ENCODE results near the gene UBE2O. TPM values are rescaled to one million over a fixed set of nuclear protein-coding genes. Genes with fewer than 3 reads are reported as not detected.
A peak's percentile ranks its signal among the peaks of the same experiment; 100 is the strongest.

UBE2O gene
- total RNA-seq, 1 experiment from 2014 or later = 52.6 TPM

GRCh38 chr17:76501018-76501826 lies 48.3 kb upstream of the UBE2O start, which contains the start of gene RHBDF2:
Gene RHBDF2, minus strand, starts transcription at chr17:76501423. Its CDS starts 19,899 bp downstream, at chr17:76481524.
- no peak within 1 kb of the TSS for H3K9ac ChIP-seq (ENCODE audit: extremely low read depth, insufficient read length, low read length)
- peak within 1 kb of the TSS; percentile 73; the same call in 1 of the 2 replicates for H2BK15ac ChIP-seq (ENCODE audit: low read depth, low read length)
- no peaks in the 10 kb centered on the region for H3K9me3 ChIP-seq (ENCODE audit: control insufficient read depth, low read depth, low read length)
- no peaks in the 10 kb centered on the region for H3K79me1 ChIP-seq (ENCODE audit: insufficient read depth, low read depth, low read length, poor library complexity, severe bottlenecking)
- H2BK12ac ChIP-seq (ENCODE audit: insufficient read length, low read depth, low read length) = peak within 1 kb of the TSS; percentile 10
- H2BK120ac ChIP-seq (ENCODE audit: low read depth, low read length, poor library complexity, severe bottlenecking) = no peak within 1 kb of the TSS
- H3K4me2 ChIP-seq (ENCODE audit: insufficient read depth, insufficient read length, low read length) = peak within 1 kb of the TSS; percentile 79
- peaks cover 9% of the 10 kb centered on the region for H3K23me2 ChIP-seq (ENCODE audit: insufficient read length, low read depth, low read length, poor library complexity, severe bottlenecking)
- peak within 1 kb of the TSS; percentile 85; the same call in 1 of the 2 replicates for H3K14ac ChIP-seq (ENCODE audit: insufficient read depth, low read length)
- DNase-seq = peak; percentile 97
- no peak within 1 kb of the TSS; the same call in 1 of the 2 replicates for H3K4ac ChIP-seq (ENCODE audit: low read depth, low read length)
- H4K20me1 ChIP-seq (ENCODE audit: control insufficient read depth, insufficient read depth, insufficient read length) = no peaks in the 10 kb centered on the region
- no peak for TF ChIP-seq CTCF (conservative IDR thresholded peaks at IDR 0.05)
- H4K8ac ChIP-seq (replicated peaks; ENCODE audit: insufficient read length, low read depth, low read length) = no peak within 1 kb of the TSS
- Mint-ChIP-seq H3K36me3 (ENCODE audit: insufficient read depth in 1 of 3, low read depth in 3 of 3) (no peaks in the 10 kb centered on the region; a peak in 2 of 7 replicates), H3K4me1 (peaks cover 50 to 62% of the 10 kb centered on the region in 2 experiments), H3K27me3 (ENCODE audit: low read depth) (peaks cover 7% of the 10 kb centered on the region), H3K27ac (peak within 1 kb of the TSS; percentile 1 to 82 (median 47); a peak in 6 of 7 replicates), H3K9me3 (no peaks in the 10 kb centered on the region; a peak in 1 of 5 replicates), H3K4me3 (peak within 1 kb of the TSS; percentile 79 to 90)
- no CpG with 5 or more reads among the region's 72 CpGs for whole genome bisulfite sequencing (ENCODE audit: extremely low coverage, insufficient read length, low lambda C conversion rate)
- H3K79me2 ChIP-seq (ENCODE audit: insufficient read depth, low read length) = no peaks in the 10 kb centered on the region
- H3K56ac ChIP-seq (ENCODE audit: insufficient read length, low read depth, low read length) = no peak within 1 kb of the TSS
- H4K5ac ChIP-seq (ENCODE audit: insufficient read length, low read depth, low read length) = no peak within 1 kb of the TSS
- H3T11ph ChIP-seq (ENCODE audit: low read length) = no peak within 1 kb of the TSS
- H2AK5ac ChIP-seq (ENCODE audit: insufficient read length, low read length) = no peak within 1 kb of the TSS
- no peak within 1 kb of the TSS for H2BK20ac ChIP-seq (ENCODE audit: low read depth, low read length, poor library complexity, severe bottlenecking)
- H3K18ac ChIP-seq (ENCODE audit: insufficient read length, low read depth, low read length) = peak within 1 kb of the TSS; percentile 70
- H3K27ac ChIP-seq (ENCODE audit: insufficient read length, low read depth, low read length) = no peak within 1 kb of the TSS
- no peak within 1 kb of the TSS for H3K23ac ChIP-seq (ENCODE audit: insufficient read length, low read depth, low read length)
- H3K27me3 ChIP-seq (ENCODE audit: insufficient read depth, low read length) = no peaks in the 10 kb centered on the region
- H3K4me1 ChIP-seq (ENCODE audit: insufficient read depth, low read length) = peaks cover 3% of the 10 kb centered on the region; the same call in 1 of the 2 replicates
- no peak within 1 kb of the TSS for H2BK5ac ChIP-seq (ENCODE audit: insufficient read length, low read length)
- peak within 1 kb of the TSS; percentile 16 for H2AFZ ChIP-seq (ENCODE audit: low read length)
- no peak within 1 kb of the TSS for H4K91ac ChIP-seq (ENCODE audit: insufficient read length, low read depth, low read length)
